WTC11 (cell line): ENCODE data around the gene DHRS7. TPM values are rescaled to one million over a fixed set of nuclear protein-coding genes. Genes with fewer than 3 reads are reported as not detected.
"Not testable (repeated sequence)": the region's sequence is repeated elsewhere in the genome, so short reads cannot be mapped to it uniquely, and the experiment has no call there.

ENCODE experiments used
- ATAC-seq: fragments of 200-7000 bp; cut with Tn5 transposase; 2 replicates; pipeline ENCODE4 v1.10.0; 2021; ENCODE audit warnings: mild to moderate bottlenecking, moderate library complexity
- CTCF ChIA-PET: fragments of 300-600 bp; sonication (Branson Sonifier 250); formaldehyde crosslinking; loops from one replicate; lab custom pipeline; 2021; ENCODE audit warnings: antibody characterized with exemption; lab: Charles Lee
- POLR2A ChIA-PET: fragments of 350-600 bp; sonication (Branson Sonifier 250); formaldehyde crosslinking; loops from one replicate; lab custom pipeline; 2021; ENCODE audit warnings: antibody characterized with exemption; lab: Charles Lee
- DNase-seq: peaks from one replicate; pipeline ENCODE4 v3.0.0; 2021; ENCODE audit warnings: low spot score
- H3K27ac Mint-ChIP-seq: 2 replicates; pipeline ENCODE4 v1.8.0; 2021; ENCODE audit warnings: mixed read lengths
- H3K27me3 Mint-ChIP-seq: 2 replicates; pipeline ENCODE4 v1.8.0; 2021; ENCODE audit warnings: low read depth, mild to moderate bottlenecking, moderate library complexity, mixed read lengths
- H3K36me3 Mint-ChIP-seq: 2 replicates; pipeline ENCODE4 v1.8.0; 2021; ENCODE audit warnings: mixed read lengths
- H3K4me1 Mint-ChIP-seq: 2 replicates; pipeline ENCODE4 v1.8.0; 2022; ENCODE audit warnings: mixed read lengths
- H3K4me3 Mint-ChIP-seq: 2 replicates; pipeline ENCODE4 v1.8.0; 2021; ENCODE audit warnings: mild to moderate bottlenecking, moderate library complexity, mixed read lengths
- H3K9me3 Mint-ChIP-seq: 2 replicates; pipeline ENCODE4 v1.8.0; 2021; ENCODE audit warnings: mixed read lengths
- CREB1 ChIP-seq: sonication (generic); formaldehyde crosslinking; IDR thresholded peaks from 2 replicates; pipeline ENCODE4 v1.8.0; 2023; ENCODE audit warnings: mild to moderate bottlenecking, missing genetic modification reagents
- FOXK1 ChIP-seq: sonication (generic); formaldehyde crosslinking; IDR thresholded peaks from 2 replicates; pipeline ENCODE4 v1.8.0; 2022; ENCODE audit warnings: mild to moderate bottlenecking, moderate library complexity, missing genetic modification reagents
- GRHL2 ChIP-seq: fragments of 250-450 bp; sonication (Bioruptor Pico); IDR thresholded peaks from 2 replicates; pipeline ENCODE4 v1.8.0; 2022; ENCODE audit warnings: mild to moderate bottlenecking, moderate library complexity; ENCODE audit not compliant: insufficient replicate concordance, severe bottlenecking
- JUN ChIP-seq: sonication (generic); formaldehyde crosslinking; IDR thresholded peaks from 2 replicates; pipeline ENCODE4 v1.8.0; 2023; ENCODE audit warnings: mild to moderate bottlenecking, missing genetic modification reagents
- NFE2L1 ChIP-seq: sonication (generic); formaldehyde crosslinking; IDR thresholded peaks from 2 replicates; pipeline ENCODE4 v1.8.1; 2023; ENCODE audit warnings: missing genetic modification reagents
- NR2C2 ChIP-seq: sonication (generic); formaldehyde crosslinking; IDR thresholded peaks from 2 replicates; pipeline ENCODE4 v1.8.0; 2022; ENCODE audit warnings: mild to moderate bottlenecking, missing genetic modification reagents
- RORB ChIP-seq: fragments of 250-450 bp; sonication (Bioruptor Pico); IDR thresholded peaks from 2 replicates; pipeline ENCODE4 v1.9.0; 2021; ENCODE audit warnings: mild to moderate bottlenecking
- TEAD4 ChIP-seq: sonication (generic); formaldehyde crosslinking; IDR thresholded peaks from 2 replicates; pipeline ENCODE4 v1.8.0; 2022; ENCODE audit warnings: mild to moderate bottlenecking, missing genetic modification reagents
- ZNF396 ChIP-seq: fragments of 250-450 bp; sonication (Bioruptor Pico); IDR thresholded peaks from 2 replicates; pipeline ENCODE4 v1.8.0; 2021; ENCODE audit warnings: mild to moderate bottlenecking, moderate library complexity, borderline replicate concordance
- total RNA-seq: library from RNA; stranded (reverse); gene quantifications from 3 replicates; pipeline ENCODE4 v1.2.3, GENCODE V29; 2021
- TF ChIP-seq, protein P1 (sequence below): sonication (generic); formaldehyde crosslinking; IDR thresholded peaks from 2 replicates; pipeline ENCODE4 v1.8.1; 2023; ENCODE audit warnings: mild to moderate bottlenecking, missing genetic modification reagents, borderline replicate concordance
- TF ChIP-seq, protein P2 (sequence below): sonication (generic); formaldehyde crosslinking; IDR thresholded peaks from 2 replicates; pipeline ENCODE4 v1.8.1; 2023; ENCODE audit warnings: mild to moderate bottlenecking, missing genetic modification reagents
- TF ChIP-seq, protein P3 (sequence below): fragments of 250-450 bp; sonication (Bioruptor Pico); conservative IDR thresholded peaks from 2 replicates; pipeline ENCODE4 v1.9.0; 2021; ENCODE audit warnings: mild to moderate bottlenecking
- TF ChIP-seq, protein P4 (sequence below): fragments of 250-450 bp; sonication (Bioruptor Pico); IDR thresholded peaks from 2 replicates; pipeline ENCODE4 v1.8.0; 2021; ENCODE audit warnings: mild to moderate bottlenecking
- TF ChIP-seq, protein P5 (sequence below): sonication (generic); formaldehyde crosslinking; IDR thresholded peaks from 2 replicates; pipeline ENCODE4 v1.8.1; 2023; ENCODE audit warnings: mild to moderate bottlenecking, missing genetic modification reagents

DHRS7 gene
- total RNA-seq, 1 experiment from 2014 or later: 39.9 TPM

DNA sequence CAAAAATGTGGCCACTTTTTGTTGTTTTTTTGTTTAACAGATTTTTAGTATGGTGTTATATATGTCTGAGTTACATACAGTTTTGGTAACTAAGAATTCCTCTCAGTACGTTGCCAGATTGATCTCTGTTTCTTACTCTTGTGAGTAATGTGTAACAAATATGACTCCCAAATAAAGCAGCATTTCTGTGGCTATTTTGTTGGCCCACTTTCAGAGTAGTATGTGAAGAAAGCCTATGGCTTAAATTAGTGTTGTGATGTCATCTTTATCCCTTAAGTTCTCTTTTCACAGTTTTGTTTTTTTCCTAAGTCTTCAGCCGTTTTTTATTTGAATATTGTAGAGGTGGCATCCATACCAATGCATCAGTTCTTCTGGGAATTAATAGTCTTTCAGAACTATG, 62.8 kb downstream of the DHRS7 start:
- no peak overlapping the region for H3K4me3 Mint-ChIP-seq
- peak overlapping the region; percentile 46; the same call in 1 of the 2 replicates for H3K27ac Mint-ChIP-seq
- peaks cover 3% of the 10 kb centered on the region; the same call in 1 of the 2 replicates for H3K9me3 Mint-ChIP-seq
- H3K27me3 Mint-ChIP-seq: no peaks in the 10 kb centered on the region
- H3K36me3 Mint-ChIP-seq: peaks cover 16% of the 10 kb centered on the region
- H3K4me1 Mint-ChIP-seq: peaks cover 20% of the 10 kb centered on the region
- TF ChIP-seq GRHL2 (CRISPR knock-in tag): no peak
- TF ChIP-seq ZNF396: no peak
- TF ChIP-seq, protein P1, sequence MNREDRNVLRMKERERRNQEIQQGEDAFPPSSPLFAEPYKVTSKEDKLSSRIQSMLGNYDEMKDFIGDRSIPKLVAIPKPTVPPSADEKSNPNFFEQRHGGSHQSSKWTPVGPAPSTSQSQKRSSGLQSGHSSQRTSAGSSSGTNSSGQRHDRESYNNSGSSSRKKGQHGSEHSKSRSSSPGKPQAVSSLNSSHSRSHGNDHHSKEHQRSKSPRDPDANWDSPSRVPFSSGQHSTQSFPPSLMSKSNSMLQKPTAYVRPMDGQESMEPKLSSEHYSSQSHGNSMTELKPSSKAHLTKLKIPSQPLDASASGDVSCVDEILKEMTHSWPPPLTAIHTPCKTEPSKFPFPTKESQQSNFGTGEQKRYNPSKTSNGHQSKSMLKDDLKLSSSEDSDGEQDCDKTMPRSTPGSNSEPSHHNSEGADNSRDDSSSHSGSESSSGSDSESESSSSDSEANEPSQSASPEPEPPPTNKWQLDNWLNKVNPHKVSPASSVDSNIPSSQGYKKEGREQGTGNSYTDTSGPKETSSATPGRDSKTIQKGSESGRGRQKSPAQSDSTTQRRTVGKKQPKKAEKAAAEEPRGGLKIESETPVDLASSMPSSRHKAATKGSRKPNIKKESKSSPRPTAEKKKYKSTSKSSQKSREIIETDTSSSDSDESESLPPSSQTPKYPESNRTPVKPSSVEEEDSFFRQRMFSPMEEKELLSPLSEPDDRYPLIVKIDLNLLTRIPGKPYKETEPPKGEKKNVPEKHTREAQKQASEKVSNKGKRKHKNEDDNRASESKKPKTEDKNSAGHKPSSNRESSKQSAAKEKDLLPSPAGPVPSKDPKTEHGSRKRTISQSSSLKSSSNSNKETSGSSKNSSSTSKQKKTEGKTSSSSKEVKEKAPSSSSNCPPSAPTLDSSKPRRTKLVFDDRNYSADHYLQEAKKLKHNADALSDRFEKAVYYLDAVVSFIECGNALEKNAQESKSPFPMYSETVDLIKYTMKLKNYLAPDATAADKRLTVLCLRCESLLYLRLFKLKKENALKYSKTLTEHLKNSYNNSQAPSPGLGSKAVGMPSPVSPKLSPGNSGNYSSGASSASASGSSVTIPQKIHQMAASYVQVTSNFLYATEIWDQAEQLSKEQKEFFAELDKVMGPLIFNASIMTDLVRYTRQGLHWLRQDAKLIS: no peak
- no peak for TF ChIP-seq NR2C2 (CRISPR knock-in tag)
- TF ChIP-seq, protein P2, sequence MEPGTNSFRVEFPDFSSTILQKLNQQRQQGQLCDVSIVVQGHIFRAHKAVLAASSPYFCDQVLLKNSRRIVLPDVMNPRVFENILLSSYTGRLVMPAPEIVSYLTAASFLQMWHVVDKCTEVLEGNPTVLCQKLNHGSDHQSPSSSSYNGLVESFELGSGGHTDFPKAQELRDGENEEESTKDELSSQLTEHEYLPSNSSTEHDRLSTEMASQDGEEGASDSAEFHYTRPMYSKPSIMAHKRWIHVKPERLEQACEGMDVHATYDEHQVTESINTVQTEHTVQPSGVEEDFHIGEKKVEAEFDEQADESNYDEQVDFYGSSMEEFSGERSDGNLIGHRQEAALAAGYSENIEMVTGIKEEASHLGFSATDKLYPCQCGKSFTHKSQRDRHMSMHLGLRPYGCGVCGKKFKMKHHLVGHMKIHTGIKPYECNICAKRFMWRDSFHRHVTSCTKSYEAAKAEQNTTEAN (CRISPR knock-in tag): no peak
- TF ChIP-seq, all 79 proteins: peak for 0
- POLR2A ChIA-PET: no interaction called here
- CTCF ChIA-PET: no interaction called here
- DNase-seq (no peak), ATAC-seq (no peak)

DNA sequence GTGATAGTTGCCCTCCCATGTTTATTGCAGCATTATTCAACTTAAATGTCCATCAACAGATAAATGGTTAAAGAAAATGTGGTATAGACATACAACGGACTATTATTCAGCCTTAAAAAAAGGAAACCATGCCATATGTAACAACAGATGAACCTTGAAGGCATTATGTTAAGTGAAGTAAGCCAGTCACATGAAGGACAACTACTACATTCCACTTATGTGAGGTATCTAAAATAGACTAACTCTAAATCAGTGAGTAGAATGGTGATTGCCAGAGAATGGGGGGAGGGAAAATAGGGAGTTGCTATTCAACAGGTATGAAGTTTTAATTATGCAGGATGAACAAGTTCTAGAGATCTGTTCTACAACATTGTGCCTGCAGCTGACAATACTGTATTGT, 63.4 kb downstream of the DHRS7 start:
- TF ChIP-seq NFE2L1 (CRISPR knock-in tag): no peak
- no peak for TF ChIP-seq JUN
- TF ChIP-seq TEAD4 (CRISPR knock-in tag): no peak
- no peak for TF ChIP-seq RORB (CRISPR knock-in tag)
- TF ChIP-seq, protein P3, sequence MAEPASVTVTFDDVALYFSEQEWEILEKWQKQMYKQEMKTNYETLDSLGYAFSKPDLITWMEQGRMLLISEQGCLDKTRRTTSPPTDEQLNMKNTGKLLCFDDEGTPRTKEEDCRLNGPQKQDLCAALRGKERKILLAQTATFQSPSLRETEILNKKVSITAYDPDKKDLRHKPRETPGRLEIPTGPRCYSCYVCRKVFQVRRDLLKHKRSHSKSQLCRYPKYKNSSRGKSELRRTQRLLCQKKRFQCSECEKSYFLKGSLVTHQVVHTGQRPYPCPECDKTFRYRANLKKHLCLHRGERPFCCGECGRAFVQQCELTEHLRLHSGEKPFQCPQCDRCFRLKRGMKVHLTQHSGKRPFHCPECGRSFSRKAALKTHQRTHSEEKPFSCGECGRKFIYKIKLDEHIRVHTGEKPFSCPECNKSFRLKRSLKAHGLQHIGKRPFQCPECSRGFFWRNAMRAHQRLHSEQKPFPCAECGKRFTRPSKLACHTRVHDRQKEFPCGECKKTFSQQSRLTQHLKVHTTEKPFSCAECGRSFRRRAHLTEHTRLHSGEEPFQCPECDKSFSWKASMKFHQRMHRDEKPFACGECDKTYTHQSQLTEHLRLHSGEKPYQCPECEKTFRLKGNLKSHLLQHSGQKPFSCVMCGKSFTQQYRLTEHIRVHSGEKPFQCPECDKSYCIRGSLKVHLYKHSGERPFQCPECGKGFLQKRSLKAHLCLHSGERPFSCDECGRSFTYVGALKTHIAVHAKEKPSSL: no peak
- TF ChIP-seq FOXK1 (CRISPR knock-in tag): no peak
- TF ChIP-seq, protein P4, sequence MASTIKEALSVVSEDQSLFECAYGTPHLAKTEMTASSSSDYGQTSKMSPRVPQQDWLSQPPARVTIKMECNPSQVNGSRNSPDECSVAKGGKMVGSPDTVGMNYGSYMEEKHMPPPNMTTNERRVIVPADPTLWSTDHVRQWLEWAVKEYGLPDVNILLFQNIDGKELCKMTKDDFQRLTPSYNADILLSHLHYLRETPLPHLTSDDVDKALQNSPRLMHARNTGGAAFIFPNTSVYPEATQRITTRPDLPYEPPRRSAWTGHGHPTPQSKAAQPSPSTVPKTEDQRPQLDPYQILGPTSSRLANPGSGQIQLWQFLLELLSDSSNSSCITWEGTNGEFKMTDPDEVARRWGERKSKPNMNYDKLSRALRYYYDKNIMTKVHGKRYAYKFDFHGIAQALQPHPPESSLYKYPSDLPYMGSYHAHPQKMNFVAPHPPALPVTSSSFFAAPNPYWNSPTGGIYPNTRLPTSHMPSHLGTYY (CRISPR knock-in tag): no peak
- TF ChIP-seq CREB1 (CRISPR knock-in tag): no peak
- TF ChIP-seq, protein P5, sequence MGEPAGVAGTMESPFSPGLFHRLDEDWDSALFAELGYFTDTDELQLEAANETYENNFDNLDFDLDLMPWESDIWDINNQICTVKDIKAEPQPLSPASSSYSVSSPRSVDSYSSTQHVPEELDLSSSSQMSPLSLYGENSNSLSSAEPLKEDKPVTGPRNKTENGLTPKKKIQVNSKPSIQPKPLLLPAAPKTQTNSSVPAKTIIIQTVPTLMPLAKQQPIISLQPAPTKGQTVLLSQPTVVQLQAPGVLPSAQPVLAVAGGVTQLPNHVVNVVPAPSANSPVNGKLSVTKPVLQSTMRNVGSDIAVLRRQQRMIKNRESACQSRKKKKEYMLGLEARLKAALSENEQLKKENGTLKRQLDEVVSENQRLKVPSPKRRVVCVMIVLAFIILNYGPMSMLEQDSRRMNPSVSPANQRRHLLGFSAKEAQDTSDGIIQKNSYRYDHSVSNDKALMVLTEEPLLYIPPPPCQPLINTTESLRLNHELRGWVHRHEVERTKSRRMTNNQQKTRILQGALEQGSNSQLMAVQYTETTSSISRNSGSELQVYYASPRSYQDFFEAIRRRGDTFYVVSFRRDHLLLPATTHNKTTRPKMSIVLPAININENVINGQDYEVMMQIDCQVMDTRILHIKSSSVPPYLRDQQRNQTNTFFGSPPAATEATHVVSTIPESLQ (CRISPR knock-in tag): no peak
- H3K4me3 Mint-ChIP-seq: no peak overlapping the region
- CTCF ChIA-PET: no interaction called here
- no peak overlapping the region for H3K27ac Mint-ChIP-seq
- POLR2A ChIA-PET: no interaction called here
- ATAC-seq (no peak), DNase-seq (no peak)
- H3K27me3 Mint-ChIP-seq: no peaks in the 10 kb centered on the region
- peaks cover 21% of the 10 kb centered on the region for H3K36me3 Mint-ChIP-seq
- H3K9me3 Mint-ChIP-seq: peaks cover 3% of the 10 kb centered on the region; the same call in 1 of the 2 replicates
- H3K4me1 Mint-ChIP-seq: peaks cover 20% of the 10 kb centered on the region

DNA sequence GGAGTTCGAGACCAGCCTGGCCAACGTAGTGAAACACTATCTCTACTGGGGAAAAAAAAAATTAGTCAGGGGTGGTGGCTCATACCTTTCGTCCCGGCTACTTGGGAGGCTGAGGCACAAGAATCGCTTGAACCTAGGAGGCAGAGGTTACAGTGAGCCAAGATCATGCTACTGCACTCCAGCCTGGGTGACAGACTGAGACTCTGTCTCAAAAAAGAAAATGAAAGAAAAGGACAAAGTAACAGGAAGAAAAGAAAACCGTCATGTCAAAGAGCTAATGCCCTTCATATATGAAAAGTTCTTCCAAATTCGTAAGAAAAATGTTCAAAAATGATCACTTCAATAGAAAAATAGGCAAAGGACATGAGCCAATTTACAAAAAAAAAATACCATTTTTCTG, 65.3 kb downstream of the DHRS7 start:
- H3K27ac Mint-ChIP-seq, ATAC-seq, CTCF ChIA-PET, DNase-seq, H3K4me3 Mint-ChIP-seq, H3K27me3 Mint-ChIP-seq, POLR2A ChIA-PET, H3K9me3 Mint-ChIP-seq: not testable (repeated sequence)
- Mint-ChIP-seq H3K4me1 (peaks cover 32% of the 10 kb centered on the region), H3K36me3 (peaks cover 21% of the 10 kb centered on the region)
